ENCODE results near the gene PLSCR5. TPM values are rescaled to one million over a fixed set of nuclear protein-coding genes. Genes with fewer than 3 reads are reported as not detected.

The PLSCR5 gene
- total RNA-seq, 1 experiment from 2014 or later, result not detected

GRCh38 chr3:146547235-146547835, 57.8 kb downstream of the PLSCR5 start:
- no peak for DNase-seq (ENCODE audit: low spot score)
- in situ Hi-C loops (cut with HindIII; ENCODE audit: low sequenced_read_pairs), result no loop called here

GRCh38 chr3:146546366-146546965, 58.7 kb downstream of the PLSCR5 start:
- no peak for DNase-seq (ENCODE audit: low spot score)
- in situ Hi-C loops (cut with HindIII; ENCODE audit: low sequenced_read_pairs), result no loop called here

GRCh38 chr3:146544929-146545528, 60.1 kb downstream of the PLSCR5 start:
- no peak for DNase-seq (ENCODE audit: low spot score)
- in situ Hi-C loops (cut with HindIII; ENCODE audit: low sequenced_read_pairs), result no loop called here

- in situ Hi-C loops (cut with HindIII; ENCODE audit: low sequenced_read_pairs), result no loop called here
- peak; percentile 57 for DNase-seq (ENCODE audit: low spot score)
These were observed 60.9 kb downstream of the PLSCR5 start, which contains the start of gene PLSCR1 for GRCh38 chr3:146544002-146544928. PLSCR1 (minus strand) TSS chr3:146544607; CDS start chr3:146536552, 8,055 bp downstream.

DNA sequence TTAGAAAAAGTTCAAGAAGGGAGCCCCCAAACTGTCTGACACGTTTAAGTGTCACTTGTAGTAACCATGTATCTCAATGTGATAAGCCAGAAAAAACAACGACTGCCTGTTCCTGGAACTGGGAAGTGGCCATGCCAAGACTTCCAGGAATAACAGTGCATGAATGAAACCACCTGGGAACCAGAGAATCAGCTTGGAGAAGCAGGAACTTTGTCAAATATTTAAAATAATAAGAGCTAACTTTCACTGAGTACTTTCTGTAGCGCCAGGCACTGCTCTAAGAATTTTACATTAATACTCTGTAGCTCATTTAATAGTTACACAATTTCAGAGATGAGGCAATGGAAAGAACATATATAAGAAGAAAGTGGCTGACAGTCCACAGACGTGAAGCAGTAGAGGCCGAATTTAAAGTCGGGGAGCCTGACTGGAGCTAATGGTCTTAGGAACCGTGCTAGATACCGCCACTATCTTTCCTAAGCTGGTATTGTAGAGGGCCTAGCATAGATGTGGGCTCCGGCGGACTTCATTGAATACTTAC, 61.6 kb downstream of the PLSCR5 start:
- in situ Hi-C loops (cut with HindIII; ENCODE audit: low sequenced_read_pairs), result no loop called here
- DNase-seq (ENCODE audit: low spot score), result peak; percentile 58

- in situ Hi-C loops (cut with HindIII; ENCODE audit: low sequenced_read_pairs), result no loop called here
- DNase-seq (ENCODE audit: low spot score), result peak; percentile 2
These were observed 62.2 kb downstream of the PLSCR5 start for GRCh38 chr3:146542978-146543377.

- DNase-seq (ENCODE audit: low spot score), result no peak
- in situ Hi-C loops (cut with HindIII; ENCODE audit: low sequenced_read_pairs), result no loop called here
These were observed 63.0 kb downstream of the PLSCR5 start for GRCh38 chr3:146542179-146542578.

DNA sequence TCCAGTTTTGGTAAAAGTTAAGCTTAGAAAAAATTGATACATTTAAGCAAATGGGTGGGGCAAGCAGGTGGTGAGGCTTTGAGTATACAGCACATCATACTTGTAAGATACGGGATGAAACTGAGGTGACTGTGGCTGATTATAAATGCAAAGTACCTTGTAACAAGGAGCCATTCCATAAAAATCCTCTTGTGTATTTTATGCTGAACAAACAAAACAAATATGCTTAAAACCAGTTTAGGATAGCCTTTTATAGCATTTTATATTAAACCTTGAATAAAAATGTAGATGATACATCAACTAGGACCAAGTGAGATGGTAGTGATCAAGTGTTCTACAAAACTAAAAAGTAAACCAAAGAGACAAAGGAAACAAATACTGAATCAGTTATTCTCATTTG, 64.2 kb downstream of the PLSCR5 start:
- DNase-seq (ENCODE audit: low spot score), result no peak
- in situ Hi-C loops (cut with HindIII; ENCODE audit: low sequenced_read_pairs), result no loop called here

DNA sequence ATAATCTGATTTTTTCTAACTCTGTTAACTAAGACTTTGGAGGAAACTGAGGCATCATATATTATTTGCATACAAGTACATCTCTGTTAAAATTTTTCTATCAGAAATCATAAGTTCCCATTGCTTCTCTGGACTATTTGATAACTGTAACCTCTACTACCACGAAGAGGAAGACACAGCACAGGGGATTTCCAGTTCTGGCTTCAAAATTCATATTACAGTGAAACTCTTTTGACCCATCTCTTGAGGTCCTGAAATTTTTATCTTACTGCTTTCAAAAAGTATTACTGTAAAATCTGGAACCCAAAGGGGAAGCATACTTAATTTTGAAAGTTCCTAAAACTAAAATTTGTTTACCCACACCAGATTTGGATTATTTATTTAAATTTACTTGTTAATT, 64.9 kb downstream of the PLSCR5 start:
- DNase-seq (ENCODE audit: low spot score), result no peak
- in situ Hi-C loops (cut with HindIII; ENCODE audit: low sequenced_read_pairs), result no loop called here

- in situ Hi-C loops (cut with HindIII; ENCODE audit: low sequenced_read_pairs), result no loop called here
- no peak for DNase-seq (ENCODE audit: low spot score)
These were observed 65.8 kb downstream of the PLSCR5 start for GRCh38 chr3:146539315-146539714.

- in situ Hi-C loops (cut with HindIII; ENCODE audit: low sequenced_read_pairs), result no loop called here
- DNase-seq (ENCODE audit: low spot score), result no peak
These were observed 67.5 kb downstream of the PLSCR5 start for GRCh38 chr3:146537603-146538002.

GRCh38 chr3:146536681-146537080, 68.5 kb downstream of the PLSCR5 start:
- in situ Hi-C loops (cut with HindIII; ENCODE audit: low sequenced_read_pairs), result no loop called here
- DNase-seq (ENCODE audit: low spot score), result peak; percentile 14

Other genes starting within 250 kb of the PLSCR5 start
- not detected in 2 replicates for gene PLSCR2, start 135.8 kb downstream of the PLSCR5 start, total RNA-seq (2014; rRNA removed; shearing (Covaris generic))
- gene PLSCR1, start 60.7 kb downstream of the PLSCR5 start, total RNA-seq (2014; rRNA removed; shearing (Covaris generic)), result not detected in 2 replicates